HepG2 (cell line): ENCODE measurements around the gene SBK1. TPM values are rescaled to one million over a fixed set of nuclear protein-coding genes. Genes with fewer than 3 reads are reported as not detected.

Experiments
- CC2D1A ChIP-seq: sonication (generic); formaldehyde crosslinking; IDR thresholded peaks from 2 replicates; pipeline ENCODE4 v1.8.1; 2023; ENCODE audit warnings: mild to moderate bottlenecking, missing genetic modification reagents
- ELF3 ChIP-seq: IDR thresholded peaks from 2 replicates; pipeline ENCODE4 v1.6.1; 2016; ENCODE audit warnings: missing genetic modification reagents, missing compliant biosample characterization
- HOMEZ ChIP-seq: IDR thresholded peaks from 2 replicates; pipeline ENCODE4 v1.6.1; 2016; ENCODE audit warnings: low read depth
- HOXA3 ChIP-seq: sonication (generic); formaldehyde crosslinking; IDR thresholded peaks from 2 replicates; pipeline ENCODE4 v1.5.0; 2020; ENCODE audit warnings: missing genetic modification reagents
- MXD3 ChIP-seq: IDR thresholded peaks from 2 replicates; pipeline ENCODE4 v1.6.1; 2016; ENCODE audit warnings: mild to moderate bottlenecking, missing biosample characterization, missing genetic modification reagents
- NPAS2 ChIP-seq: sonication (generic); formaldehyde crosslinking; IDR thresholded peaks from 2 replicates; pipeline ENCODE4 v1.8.0; 2022; ENCODE audit warnings: mild to moderate bottlenecking, missing genetic modification reagents, borderline replicate concordance
- PATZ1 ChIP-seq: sonication (generic); formaldehyde crosslinking; IDR thresholded peaks from 2 replicates; pipeline ENCODE4 v1.4.0; 2020; ENCODE audit warnings: missing genetic modification reagents
- SP140L ChIP-seq: sonication (generic); formaldehyde crosslinking; IDR thresholded peaks from 2 replicates; pipeline ENCODE4 v1.4.0; 2020; ENCODE audit warnings: missing genetic modification reagents, borderline replicate concordance
- TEAD3 ChIP-seq: optimal IDR thresholded peaks from 2 replicates; pipeline ENCODE3; 2016; ENCODE audit warnings: borderline replicate concordance
- ZFP90 ChIP-seq: sonication (generic); formaldehyde crosslinking; IDR thresholded peaks from 2 replicates; pipeline ENCODE4 v1.8.0; 2022; ENCODE audit warnings: missing genetic modification reagents, mild to moderate bottlenecking, inconsistent platforms, borderline replicate concordance
- ZFY ChIP-seq: sonication (generic); formaldehyde crosslinking; IDR thresholded peaks from 2 replicates; pipeline ENCODE4 v1.4.0; 2020; ENCODE audit warnings: missing genetic modification reagents
- ZFYVE20 ChIP-seq: sonication (generic); formaldehyde crosslinking; IDR thresholded peaks from 2 replicates; pipeline ENCODE4 v1.8.0; 2023; ENCODE audit warnings: low read depth, mild to moderate bottlenecking, moderate library complexity, missing genetic modification reagents, borderline replicate concordance
- ZNF138 ChIP-seq: sonication (generic); formaldehyde crosslinking; IDR thresholded peaks from 2 replicates; pipeline ENCODE4 v1.5.0; 2020; ENCODE audit warnings: mild to moderate bottlenecking, low read depth, missing genetic modification reagents
- ZNF260 ChIP-seq: sonication (generic); formaldehyde crosslinking; IDR thresholded peaks from 2 replicates; pipeline ENCODE4 v1.4.0; 2020; ENCODE audit warnings: missing genetic modification reagents, low read depth, mild to moderate bottlenecking, borderline replicate concordance
- ZNF274 ChIP-seq: sonication (generic); formaldehyde crosslinking; IDR thresholded peaks from 2 replicates; pipeline ENCODE4 v1.5.1; 2020; ENCODE audit warnings: mild to moderate bottlenecking, missing genetic modification reagents
- ZNF446 ChIP-seq: sonication (generic); formaldehyde crosslinking; IDR thresholded peaks from 2 replicates; pipeline ENCODE4 v1.5.0; 2020; ENCODE audit warnings: mild to moderate bottlenecking, missing genetic modification reagents
- ZNF597 ChIP-seq: sonication (generic); formaldehyde crosslinking; IDR thresholded peaks from 2 replicates; pipeline ENCODE4 v1.5.0; 2020; ENCODE audit warnings: missing genetic modification reagents
- ZNF674 ChIP-seq: sonication (generic); formaldehyde crosslinking; IDR thresholded peaks from 2 replicates; pipeline ENCODE4 v1.5.0; 2020; ENCODE audit warnings: low read depth, mild to moderate bottlenecking, missing genetic modification reagents
- ZSCAN25 ChIP-seq: sonication (generic); formaldehyde crosslinking; IDR thresholded peaks from 2 replicates; pipeline ENCODE4 v1.8.0; 2022; ENCODE audit warnings: mild to moderate bottlenecking, missing genetic modification reagents
- ZSCAN30 ChIP-seq: sonication (generic); formaldehyde crosslinking; IDR thresholded peaks from 2 replicates; pipeline ENCODE4 v1.5.0; 2020; ENCODE audit warnings: mild to moderate bottlenecking, missing genetic modification reagents
- ZUFSP ChIP-seq: sonication (generic); formaldehyde crosslinking; IDR thresholded peaks from 2 replicates; pipeline ENCODE4 v1.9.0; 2021; ENCODE audit warnings: missing genetic modification reagents, mild to moderate bottlenecking, borderline replicate concordance
- polyA plus RNA-seq, 8 experiments: library from polyadenylated mRNA; depleted of rRNA in 3 of 8; stranded (reverse) in 7 of 8; unstranded in 1 of 8; fragments of >200 nt; fragmentation: Illumina TruSeq in 4 of 8; extraction: Trizol in 4 of 8; gene quantifications; 2 replicates each; pipeline versions ENCODE4 v1.2.1 to v1.2.3, GENCODE V29; 2011 to 2016; ENCODE audit warnings: low read depth in 4 of 8, missing spikeins in 1 of 8, mixed read lengths in 1 of 8; ENCODE audit not compliant: insufficient read depth in 1 of 8
- total RNA-seq, 5 experiments: library from RNA; depleted of rRNA; stranded (reverse); fragments of >200 nt; fragmentation: Illumina TruSeq; extraction: Trizol; gene quantifications; 2 replicates each; pipeline ENCODE4 v1.2.3, GENCODE V29; 2016; ENCODE audit warnings: low read depth in 1 of 5
- TF ChIP-seq, protein P1 (sequence below): fragments of 450-650 bp; IDR thresholded peaks from 2 replicates; pipeline ENCODE4 v1.6.1; 2016

The SBK1 gene
- total and polyA plus RNA-seq, 2 of the 13 experiments (the other 11 are each of a cell fraction or from before 2014, with no cell fraction given): 0.15 to 0.17 TPM

GRCh38 chr16:28324235-28324886 is 32.0 kb downstream of the SBK1 start (continued):
- TF ChIP-seq ZSCAN30 (CRISPR knock-in tag): no peak
- TF ChIP-seq ZNF597: no peak
- no peak for TF ChIP-seq SP140L (CRISPR knock-in tag)
- TF ChIP-seq ZNF674 (CRISPR knock-in tag): no peak
- no peak for TF ChIP-seq ZNF138
- TF ChIP-seq PATZ1: no peak; the same call in 1 of the 2 replicates
- no peak for TF ChIP-seq NPAS2 (CRISPR knock-in tag)
- TF ChIP-seq ZNF274 (CRISPR knock-in tag): no peak
- TF ChIP-seq ZFY (CRISPR knock-in tag): 0 out of 2 replicates have a peak, but pooled peaks have one; percentile 22
- TF ChIP-seq ZNF446 (CRISPR knock-in tag): 0 out of 2 replicates have a peak, but pooled peaks have one; percentile 34
- peak; percentile 65; the same call in 1 of the 2 replicates for TF ChIP-seq ELF3 (CRISPR knock-in tag)
- TF ChIP-seq ZNF260 (CRISPR knock-in tag): no peak
- TF ChIP-seq ZSCAN25 (CRISPR knock-in tag): no peak
- TF ChIP-seq ZFYVE20 (CRISPR knock-in tag): no peak
- TF ChIP-seq HOMEZ (CRISPR knock-in tag): no peak; the same call in 1 of the 2 replicates
- peak; percentile 48; the same call in 1 of the 2 replicates for TF ChIP-seq HOXA3
- no peak for TF ChIP-seq MXD3 (CRISPR knock-in tag)
- TF ChIP-seq ZUFSP (CRISPR knock-in tag): no peak
- TF ChIP-seq, protein P1, sequence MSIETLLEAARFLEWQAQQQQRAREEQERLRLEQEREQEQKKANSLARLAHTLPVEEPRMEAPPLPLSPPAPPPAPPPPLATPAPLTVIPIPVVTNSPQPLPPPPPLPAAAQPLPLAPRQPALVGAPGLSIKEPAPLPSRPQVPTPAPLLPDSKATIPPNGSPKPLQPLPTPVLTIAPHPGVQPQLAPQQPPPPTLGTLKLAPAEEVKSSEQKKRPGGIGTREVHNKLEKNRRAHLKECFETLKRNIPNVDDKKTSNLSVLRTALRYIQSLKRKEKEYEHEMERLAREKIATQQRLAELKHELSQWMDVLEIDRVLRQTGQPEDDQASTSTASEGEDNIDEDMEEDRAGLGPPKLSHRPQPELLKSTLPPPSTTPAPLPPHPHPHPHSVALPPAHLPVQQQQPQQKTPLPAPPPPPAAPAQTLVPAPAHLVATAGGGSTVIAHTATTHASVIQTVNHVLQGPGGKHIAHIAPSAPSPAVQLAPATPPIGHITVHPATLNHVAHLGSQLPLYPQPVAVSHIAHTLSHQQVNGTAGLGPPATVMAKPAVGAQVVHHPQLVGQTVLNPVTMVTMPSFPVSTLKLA: no peak
- TF ChIP-seq TEAD3: peak; percentile 75
- TF ChIP-seq CC2D1A (CRISPR knock-in tag): no peak
- no peak for TF ChIP-seq ZFP90 (CRISPR knock-in tag)
